MM.1S (cell line): ENCODE results near the gene IRF3.
A peak's percentile ranks its signal among the peaks of the same experiment; 100 is the strongest.

Source experiments
- DNase-seq: peaks from one replicate; pipeline ENCODE4 v3.0.0-alpha.2; 2015
- H2AFZ ChIP-seq: fragments of 300-600 bp; sonication (generic); 2 replicates; pipeline ENCODE4 v1.6.0; 2016; ENCODE audit warnings: antibody characterized with exemption, low read length
- H3F3A ChIP-seq: fragments of 300-600 bp; sonication (generic); 2 replicates; pipeline ENCODE4 v1.6.1; 2016; ENCODE audit warnings: mild to moderate bottlenecking, antibody characterized with exemption, low read length, moderate library complexity, mixed read lengths; ENCODE audit not compliant: insufficient read depth
- H3K27ac ChIP-seq: fragments of 300-600 bp; sonication (generic); 2 replicates; pipeline ENCODE4 v1.5.1; 2016; ENCODE audit warnings: mild to moderate bottlenecking, low read length
- H3K27me3 ChIP-seq: fragments of 300-600 bp; sonication (generic); replicated peaks from 2 replicates; pipeline ENCODE4 v1.6.0; 2016; ENCODE audit warnings: low read length; ENCODE audit not compliant: insufficient read depth
- H3K36me3 ChIP-seq: fragments of 300-600 bp; sonication (generic); replicated peaks from 2 replicates; pipeline ENCODE4 v1.6.1; 2016; ENCODE audit warnings: mild to moderate bottlenecking, low read length, mixed read lengths; ENCODE audit not compliant: insufficient read depth
- H3K4me1 ChIP-seq: fragments of 300-600 bp; sonication (generic); 2 replicates; pipeline ENCODE4 v1.6.1; 2016; ENCODE audit warnings: low read length, mixed read lengths
- H3K4me2 ChIP-seq: fragments of 300-600 bp; sonication (generic); 2 replicates; pipeline ENCODE4 v1.6.0; 2016; ENCODE audit warnings: low read depth, low read length
- H3K4me3 ChIP-seq: fragments of 300-600 bp; sonication (generic); 2 replicates; pipeline ENCODE4 v1.5.1; 2016; ENCODE audit warnings: low read length, mixed read lengths
- H3K79me2 ChIP-seq: fragments of 300-600 bp; sonication (generic); 2 replicates; pipeline ENCODE4 v1.6.1; 2016; ENCODE audit warnings: mixed run types, low read length, mixed read lengths
- H3K9ac ChIP-seq: fragments of 300-600 bp; sonication (generic); 2 replicates; pipeline ENCODE4 v1.6.1; 2016; ENCODE audit warnings: low read length, mixed read lengths
- H3K9me2 ChIP-seq: fragments of 300-600 bp; sonication (generic); replicated peaks from 2 replicates; pipeline ENCODE4 v1.6.1; 2016; ENCODE audit warnings: mild to moderate bottlenecking, low read length, mixed read lengths; ENCODE audit not compliant: insufficient read depth
- H3K9me3 ChIP-seq: fragments of 300-600 bp; sonication (generic); replicated peaks from 2 replicates; pipeline ENCODE4 v1.6.1; 2016; ENCODE audit warnings: mild to moderate bottlenecking, low read length, mixed read lengths; ENCODE audit not compliant: insufficient read depth
- H4K20me1 ChIP-seq: fragments of 300-600 bp; sonication (generic); 2 replicates; pipeline ENCODE4 v1.6.1; 2016; ENCODE audit warnings: mild to moderate bottlenecking, low read length, moderate library complexity, mixed read lengths; ENCODE audit not compliant: insufficient read depth
- CTCF ChIP-seq: fragments of 300-600 bp; sonication (generic); IDR thresholded peaks from 2 replicates; pipeline ENCODE4 v1.5.1; 2016; ENCODE audit warnings: antibody characterized with exemption, low read length, mixed read lengths
- EZH2 ChIP-seq: fragments of 300-600 bp; sonication (generic); optimal IDR thresholded peaks from 2 replicates; pipeline ENCODE3; 2017; ENCODE audit warnings: low read depth, mild to moderate bottlenecking, antibody characterized with exemption, low read length, mixed read lengths
- EZH2phosphoT487 ChIP-seq: fragments of 300-600 bp; sonication (generic); IDR thresholded peaks from 2 replicates; pipeline ENCODE4 v1.6.1; 2018; ENCODE audit warnings: antibody characterized with exemption, low read length

The IRF3 gene

GRCh38 chr19:49645995-49646394, 19.7 kb downstream of the IRF3 start:
- no peaks in the 10 kb centered on the region for H3K9me3 ChIP-seq
- peaks cover 8% of the 10 kb centered on the region for H3K4me1 ChIP-seq
- no peaks in the 10 kb centered on the region for H3K27me3 ChIP-seq
- no peak for TF ChIP-seq EZH2phosphoT487
- TF ChIP-seq CTCF, result no peak
- no peak for TF ChIP-seq EZH2
- peaks cover 71% of the 10 kb centered on the region for H3K79me2 ChIP-seq
- H4K20me1 ChIP-seq, result no peaks in the 10 kb centered on the region
- no peak overlapping the region for H3K4me3 ChIP-seq
- no peak overlapping the region for H2AFZ ChIP-seq
- no peaks in the 10 kb centered on the region for H3K9me2 ChIP-seq
- DNase-seq, result no peak
- no peak overlapping the region for H3K9ac ChIP-seq
- H3K36me3 ChIP-seq, result no peaks in the 10 kb centered on the region
- no peak overlapping the region for H3K27ac ChIP-seq
- peaks cover 5% of the 10 kb centered on the region for H3F3A ChIP-seq
- no peak overlapping the region for H3K4me2 ChIP-seq

- peaks cover 9% of the 10 kb centered on the region for H3F3A ChIP-seq
- no peak overlapping the region for H3K4me3 ChIP-seq
- no peaks in the 10 kb centered on the region for H3K36me3 ChIP-seq
- peaks cover 70% of the 10 kb centered on the region for H3K79me2 ChIP-seq
- H4K20me1 ChIP-seq, result no peaks in the 10 kb centered on the region
- TF ChIP-seq CTCF (no peak), EZH2 (no peak), EZH2phosphoT487 (no peak)
- H3K4me2 ChIP-seq, result no peak overlapping the region
- H2AFZ ChIP-seq, result no peak overlapping the region
- H3K9me3 ChIP-seq, result no peaks in the 10 kb centered on the region
- no peak overlapping the region for H3K27ac ChIP-seq
- no peak for DNase-seq
- H3K27me3 ChIP-seq, result no peaks in the 10 kb centered on the region
- H3K9ac ChIP-seq, result no peak overlapping the region
- no peaks in the 10 kb centered on the region for H3K9me2 ChIP-seq
- H3K4me1 ChIP-seq, result peaks cover 8% of the 10 kb centered on the region
These were observed 20.1 kb downstream of the IRF3 start for GRCh38 chr19:49645592-49645991.

GRCh38 chr19:49643466-49643865, 22.2 kb downstream of the IRF3 start:
- DNase-seq, result no peak
- peaks cover 8% of the 10 kb centered on the region for H3K4me1 ChIP-seq
- peak overlapping the region; percentile 90; the same call in 1 of the 2 replicates for H3K9ac ChIP-seq
- peaks cover 53% of the 10 kb centered on the region for H3K79me2 ChIP-seq
- no peaks in the 10 kb centered on the region for H3K36me3 ChIP-seq
- TF ChIP-seq EZH2phosphoT487 (no peak), CTCF (no peak), EZH2 (no peak)
- H4K20me1 ChIP-seq, result no peaks in the 10 kb centered on the region
- 0 out of 2 replicates have a peak, but pooled peaks cover 4% of the 10 kb centered on the region for H3K27me3 ChIP-seq
- H2AFZ ChIP-seq, result no peak overlapping the region
- peak overlapping the region; percentile 82; the same call in 1 of the 2 replicates for H3K4me2 ChIP-seq
- H3F3A ChIP-seq, result peaks cover 11% of the 10 kb centered on the region
- no peaks in the 10 kb centered on the region for H3K9me2 ChIP-seq
- H3K9me3 ChIP-seq, result no peaks in the 10 kb centered on the region
- H3K4me3 ChIP-seq, result no peak overlapping the region
- no peak overlapping the region for H3K27ac ChIP-seq
